Stimulated activated CD4-positive, alpha-beta T cell treated with anti-CD3 and anti-CD28 coated beads, Interleukin-12 subunit alpha, Interleukin-12 subunit beta, amount 100 ng/mL, for 24 hours (primary cell): ENCODE data around the gene CASP10.

Experiments used
- DNase-seq, 2 experiments: peaks; one replicate each; pipeline ENCODE4 v3.0.0-alpha.2; 2020; ENCODE audit warnings: low read depth in 2 of 2

Gene CASP10

GRCh38 chr2:201196003-201196402, 13.1 kb downstream of the CASP10 start:
- no peak for DNase-seq

DNA sequence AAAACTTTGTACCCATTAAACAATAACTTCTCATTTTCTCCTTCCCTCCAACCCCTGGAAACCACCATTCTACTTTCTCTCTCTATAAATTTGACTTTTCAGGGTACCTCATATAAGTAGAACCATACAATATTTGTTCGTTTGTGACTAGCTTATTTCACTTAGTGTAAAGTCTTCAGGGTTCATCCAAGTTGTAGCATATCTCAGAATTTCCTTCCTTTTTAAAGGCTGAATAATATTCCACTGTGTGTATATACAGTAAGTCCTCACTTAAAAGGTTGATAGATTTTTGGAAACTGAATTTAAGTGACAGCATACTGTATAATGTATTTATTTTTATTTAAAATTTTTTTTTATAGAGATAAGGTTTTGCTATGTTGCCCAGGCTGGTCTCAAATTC, 13.9 kb downstream of the CASP10 start:
- DNase-seq, result no peak

DNA sequence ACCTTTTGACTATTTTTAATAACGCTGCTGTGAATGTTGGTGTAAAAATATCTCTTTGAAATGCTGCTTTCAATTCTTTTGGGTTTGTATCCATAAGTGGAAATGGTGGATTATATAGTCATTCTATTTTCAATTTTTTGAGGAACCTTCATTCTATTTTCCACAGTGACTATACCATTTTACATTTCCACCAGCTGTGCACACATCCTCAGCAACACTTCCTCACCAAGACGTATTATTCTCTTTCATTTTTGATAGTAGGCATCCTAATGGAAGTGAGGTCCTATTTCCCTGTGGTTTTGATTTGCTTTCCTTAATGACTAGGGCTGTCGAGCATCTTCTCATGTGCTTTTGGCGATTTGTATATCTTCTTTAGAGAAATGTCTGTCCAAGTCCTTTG, 14.8 kb downstream of the CASP10 start:
- DNase-seq, result no peak

- DNase-seq, result no peak
These were observed 16.9 kb downstream of the CASP10 start for GRCh38 chr2:201199847-201200246.

- DNase-seq, result no peak
These were observed 17.4 kb downstream of the CASP10 start for GRCh38 chr2:201200345-201200744.

GRCh38 chr2:201201371-201201770, 18.4 kb downstream of the CASP10 start:
- no peak for DNase-seq

DNA sequence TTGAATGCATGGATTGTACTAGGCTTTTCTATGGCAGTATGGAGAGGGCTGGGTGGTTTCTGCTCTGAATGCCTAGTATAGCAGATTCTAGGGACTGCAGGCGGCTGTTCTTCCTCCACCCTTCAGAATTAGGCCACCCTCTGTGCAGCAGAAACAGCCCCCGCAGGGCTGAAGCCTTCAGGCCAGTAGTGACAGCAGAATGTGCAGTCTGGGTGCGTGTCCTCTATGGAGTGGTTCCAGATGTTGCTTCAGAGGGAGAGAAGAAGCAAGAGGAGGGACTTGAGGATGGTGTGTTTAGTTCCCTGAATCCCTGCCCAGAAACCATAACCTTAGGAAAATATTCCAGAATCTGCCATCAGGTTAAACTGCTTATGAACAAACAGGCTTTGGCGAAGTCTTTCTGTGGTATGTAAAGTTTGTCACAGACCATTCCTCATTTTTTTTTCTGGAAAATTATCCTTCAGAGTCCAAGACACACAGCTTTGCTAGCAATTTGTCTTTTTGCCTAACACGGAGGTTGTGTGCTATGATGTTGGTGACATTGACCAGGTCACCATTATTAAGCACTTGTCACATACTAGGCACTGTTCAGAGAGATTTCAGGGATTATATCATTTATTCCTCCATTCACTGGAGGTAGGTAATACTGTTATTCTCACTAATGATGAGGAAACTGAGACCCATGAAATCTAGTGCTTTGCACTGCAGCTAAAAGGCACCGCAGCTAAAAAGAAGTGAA, 21.1 kb downstream of the CASP10 start:
- no peak for DNase-seq

GRCh38 chr2:201204655-201205514, 21.9 kb downstream of the CASP10 start:
- no peak for DNase-seq

- no peak for DNase-seq
These were observed 22.5 kb downstream of the CASP10 start for GRCh38 chr2:201205515-201205849.

- no peak for DNase-seq
These were observed 25.8 kb downstream of the CASP10 start for GRCh38 chr2:201208563-201209252.

DNA sequence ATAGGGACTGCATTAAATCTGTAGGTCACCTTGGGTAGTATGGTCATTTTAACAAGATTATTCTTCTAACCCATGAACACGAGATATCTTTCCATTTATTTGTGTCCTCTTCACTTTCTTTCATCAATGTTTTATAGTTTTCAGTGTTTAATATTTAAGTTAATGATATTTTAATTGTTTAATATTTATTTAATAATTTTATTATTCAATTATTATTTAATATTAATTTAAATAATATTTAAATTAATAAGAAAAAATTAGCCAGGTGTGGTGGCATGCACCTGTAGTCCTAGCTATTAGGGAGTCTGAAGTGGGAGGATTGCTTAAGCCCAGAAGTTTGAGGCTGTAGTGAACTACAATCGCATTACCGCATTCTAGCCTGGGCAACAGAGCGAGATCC, 33.0 kb downstream of the CASP10 start:
- no peak for DNase-seq

DNA sequence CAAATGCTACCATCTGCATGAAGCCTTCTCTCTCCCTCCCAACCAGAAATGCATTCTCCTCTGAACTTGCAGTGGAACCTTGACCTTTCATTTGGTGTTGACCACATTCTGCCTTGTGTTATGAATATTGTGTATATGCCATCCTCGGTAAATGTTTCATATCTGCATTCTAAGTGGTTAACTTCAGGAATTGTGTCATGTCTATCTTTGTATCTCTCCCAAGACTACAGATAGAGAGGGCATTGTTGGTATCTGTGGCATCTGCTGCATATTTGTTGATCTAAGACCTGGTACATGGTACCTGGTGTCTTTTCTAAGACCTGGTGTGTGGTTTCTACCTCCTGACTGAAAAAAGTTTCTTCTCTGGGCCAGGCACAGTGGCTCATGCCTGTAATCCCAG, 34.0 kb downstream of the CASP10 start:
- no peak for DNase-seq

DNA sequence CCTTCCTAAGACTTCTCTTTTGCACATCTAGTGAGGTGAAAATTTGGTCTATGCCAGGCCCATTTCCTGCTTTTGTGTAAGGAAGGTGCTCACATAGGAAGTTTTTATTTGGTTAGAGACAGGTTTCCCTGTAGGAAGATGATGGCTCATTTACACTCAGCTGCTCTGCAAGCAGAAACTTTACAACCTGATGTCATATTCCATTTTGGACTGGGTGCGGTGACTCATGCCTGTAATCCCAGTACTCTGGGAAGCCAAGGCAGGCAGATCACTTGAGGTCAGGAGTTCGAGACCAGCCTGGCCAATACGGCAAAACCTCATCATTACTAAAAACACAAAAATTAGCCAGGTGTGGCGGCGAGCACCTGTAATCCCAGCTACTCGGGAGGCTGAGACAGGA, 35.8 kb downstream of the CASP10 start:
- DNase-seq, result no peak

- DNase-seq, result no peak
These were observed 36.6 kb downstream of the CASP10 start for GRCh38 chr2:201219328-201220096.

GRCh38 chr2:201220102-201220570, 37.2 kb downstream of the CASP10 start:
- no peak for DNase-seq

DNA sequence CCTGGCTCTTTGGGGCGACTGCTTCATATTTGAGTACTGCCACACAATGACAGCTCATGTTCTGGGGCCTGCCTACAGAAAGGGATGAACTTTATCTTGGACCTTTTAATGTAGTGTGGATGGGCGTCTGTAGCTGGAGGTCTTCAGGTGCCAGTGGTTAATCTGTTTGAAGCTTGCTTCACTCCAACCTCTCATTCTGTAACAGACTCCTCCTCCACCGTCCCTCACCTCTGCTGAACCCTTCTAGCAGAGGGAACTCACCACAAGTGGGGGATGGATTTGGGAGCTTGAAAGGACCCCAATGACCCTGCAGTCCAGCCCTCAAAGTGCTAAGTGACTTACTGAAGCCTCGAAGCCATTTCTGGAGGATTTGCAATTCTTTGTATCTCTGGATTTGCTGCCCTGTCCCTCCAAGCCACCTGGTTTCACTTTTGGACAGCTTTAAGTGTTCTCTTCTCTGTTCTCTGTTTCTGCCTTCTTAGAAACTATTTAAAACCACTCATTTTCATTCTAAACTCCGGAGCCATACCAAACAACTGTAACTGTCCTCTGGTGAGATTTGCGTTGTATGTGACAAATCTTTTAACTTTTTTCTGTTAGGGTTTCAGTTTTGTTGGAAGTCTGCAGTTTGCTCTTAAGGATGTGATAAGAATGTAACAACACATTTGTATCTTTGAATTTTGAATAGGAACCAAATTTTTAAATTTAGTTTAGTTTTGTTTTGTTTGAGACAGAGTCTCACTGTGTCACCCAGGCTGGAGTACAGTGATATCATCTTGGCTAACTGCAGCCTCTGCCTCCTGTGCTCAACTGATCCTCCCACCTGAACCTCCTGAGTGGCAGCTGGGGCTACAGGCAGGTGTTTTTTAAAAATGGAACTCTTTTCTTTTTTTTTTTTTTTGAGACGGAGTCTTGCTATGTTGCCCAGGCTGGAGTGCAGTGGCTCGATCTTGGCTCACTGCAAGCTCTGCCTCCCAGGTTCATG, 40.4 kb downstream of the CASP10 start:
- no peak for DNase-seq

GRCh38 chr2:201228271-201228911, 45.5 kb downstream of the CASP10 start:
- DNase-seq, result no peak

DNA sequence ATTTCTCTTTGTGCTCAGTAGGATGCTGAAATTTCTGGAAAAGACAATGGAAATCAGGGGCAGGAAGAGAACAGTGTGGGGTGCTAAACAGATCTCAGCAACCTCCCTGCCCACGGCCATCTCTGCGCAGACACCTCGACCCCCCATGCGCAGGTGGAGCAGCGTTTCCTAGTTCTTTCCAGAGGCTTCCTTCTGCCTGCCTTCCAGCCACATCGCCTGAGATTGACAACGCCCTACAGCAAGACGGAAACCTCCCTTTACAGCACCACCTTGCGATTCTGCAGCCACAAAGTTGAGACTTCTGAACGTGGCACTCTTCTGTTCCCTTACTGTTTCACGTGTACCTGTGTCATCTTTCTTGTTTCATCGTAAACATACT, 46.0 kb downstream of the CASP10 start:
- no peak for DNase-seq

- DNase-seq, result peak; percentile 73 to 89
These were observed 49.0 kb downstream of the CASP10 start for GRCh38 chr2:201231781-201232466.

- DNase-seq, result no peak
These were observed 49.5 kb downstream of the CASP10 start for GRCh38 chr2:201232467-201232815.
